ENCODE results near the gene PDE12.
"Not testable (repeated sequence)": the region's sequence is repeated elsewhere in the genome, so short reads cannot be mapped to it uniquely, and the experiment has no call there.

PDE12 gene

DNA sequence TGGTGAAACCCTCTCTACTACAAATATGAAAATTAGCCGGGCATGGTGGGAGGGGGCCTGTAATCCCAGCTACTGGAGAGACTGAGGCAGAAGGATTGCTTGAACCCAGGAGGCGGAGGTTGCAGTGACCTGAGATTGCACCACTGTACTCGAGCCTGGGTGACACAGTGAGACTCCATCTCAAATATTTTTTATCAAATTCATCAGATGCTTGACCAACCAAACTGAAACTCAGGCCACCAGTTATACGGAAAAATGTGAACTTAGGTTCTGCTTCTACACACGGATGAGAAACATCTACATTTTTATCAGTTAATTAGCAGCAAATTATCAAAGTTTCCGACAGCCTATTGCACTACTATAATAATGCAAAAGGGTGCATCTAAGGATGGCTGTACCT, 36.2 kb downstream of the PDE12 start:
- H3K4me1 ChIP-seq (ENCODE audit: insufficient read depth, low read length), result peaks cover 10% of the 10 kb centered on the region
- no peaks in the 10 kb centered on the region for H3K27me3 ChIP-seq (ENCODE audit: insufficient read depth, low read length)
- H3K9me3 ChIP-seq (ENCODE audit: insufficient read depth, low read depth, low read length), result no peaks in the 10 kb centered on the region
- H3K27ac ChIP-seq (ENCODE audit: low read length), result no peak overlapping the region
- peaks cover 21% of the 10 kb centered on the region for H3K36me3 ChIP-seq (ENCODE audit: insufficient read depth, low read depth, low read length)
- no peak overlapping the region for H3K9ac ChIP-seq (ENCODE audit: low read depth, low read length)
- no peak overlapping the region for H3K4me3 ChIP-seq (ENCODE audit: low read length)

DNA sequence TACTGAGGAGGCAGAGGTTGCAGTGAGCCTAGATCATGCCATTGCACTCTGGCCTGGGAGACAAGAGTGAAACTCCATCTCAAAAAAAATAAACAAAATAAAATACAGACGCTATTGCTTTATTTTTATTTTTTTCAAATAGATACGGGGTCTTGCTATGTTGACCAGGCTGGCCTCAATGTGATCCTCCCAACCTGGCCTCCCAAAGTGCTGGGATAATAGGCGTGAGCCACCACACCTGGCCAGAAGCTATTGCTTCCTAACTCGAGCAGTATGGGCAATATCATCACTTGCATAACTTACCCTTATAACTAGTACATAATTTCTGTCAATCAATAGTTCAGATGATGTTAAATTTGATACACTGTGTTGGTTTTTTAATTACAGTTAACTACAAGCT, 38.1 kb downstream of the PDE12 start:
- H3K4me1 ChIP-seq (ENCODE audit: insufficient read depth, low read length), result peaks cover 15% of the 10 kb centered on the region
- no peak overlapping the region for H3K4me3 ChIP-seq (ENCODE audit: low read length)
- no peak overlapping the region for H3K9ac ChIP-seq (ENCODE audit: low read depth, low read length)
- peaks cover 21% of the 10 kb centered on the region for H3K36me3 ChIP-seq (ENCODE audit: insufficient read depth, low read depth, low read length)
- no peaks in the 10 kb centered on the region for H3K27me3 ChIP-seq (ENCODE audit: insufficient read depth, low read length)
- H3K9me3 ChIP-seq (ENCODE audit: insufficient read depth, low read depth, low read length), result no peaks in the 10 kb centered on the region
- no peak overlapping the region for H3K27ac ChIP-seq (ENCODE audit: low read length)

DNA sequence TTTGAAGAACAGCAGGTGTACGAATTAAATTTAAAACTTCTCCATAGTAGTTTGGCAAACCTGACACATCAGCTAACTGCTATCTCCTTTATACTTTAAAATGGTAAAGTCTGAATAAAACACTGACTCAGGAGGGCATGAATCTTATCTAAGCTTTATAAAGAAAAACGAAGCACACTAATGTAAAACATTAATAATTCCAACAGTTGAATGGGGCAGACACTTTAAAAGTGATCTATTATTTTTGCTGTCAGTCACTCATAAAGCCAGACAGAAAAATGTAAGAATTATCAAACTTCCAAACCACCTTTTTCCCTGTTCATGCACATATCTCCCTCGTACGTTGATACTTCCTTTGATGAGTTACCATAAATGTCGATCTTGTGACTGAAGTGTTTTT, 38.5 kb downstream of the PDE12 start:
- H3K4me1 ChIP-seq (ENCODE audit: insufficient read depth, low read length), result peaks cover 15% of the 10 kb centered on the region
- H3K36me3 ChIP-seq (ENCODE audit: insufficient read depth, low read depth, low read length), result peaks cover 21% of the 10 kb centered on the region
- H3K27ac ChIP-seq (ENCODE audit: low read length), result no peak overlapping the region
- H3K27me3 ChIP-seq (ENCODE audit: insufficient read depth, low read length), result no peaks in the 10 kb centered on the region
- peak overlapping the region; percentile 100 for H3K4me3 ChIP-seq (ENCODE audit: low read length)
- H3K9me3 ChIP-seq (ENCODE audit: insufficient read depth, low read depth, low read length), result no peaks in the 10 kb centered on the region
- no peak overlapping the region for H3K9ac ChIP-seq (ENCODE audit: low read depth, low read length)

DNA sequence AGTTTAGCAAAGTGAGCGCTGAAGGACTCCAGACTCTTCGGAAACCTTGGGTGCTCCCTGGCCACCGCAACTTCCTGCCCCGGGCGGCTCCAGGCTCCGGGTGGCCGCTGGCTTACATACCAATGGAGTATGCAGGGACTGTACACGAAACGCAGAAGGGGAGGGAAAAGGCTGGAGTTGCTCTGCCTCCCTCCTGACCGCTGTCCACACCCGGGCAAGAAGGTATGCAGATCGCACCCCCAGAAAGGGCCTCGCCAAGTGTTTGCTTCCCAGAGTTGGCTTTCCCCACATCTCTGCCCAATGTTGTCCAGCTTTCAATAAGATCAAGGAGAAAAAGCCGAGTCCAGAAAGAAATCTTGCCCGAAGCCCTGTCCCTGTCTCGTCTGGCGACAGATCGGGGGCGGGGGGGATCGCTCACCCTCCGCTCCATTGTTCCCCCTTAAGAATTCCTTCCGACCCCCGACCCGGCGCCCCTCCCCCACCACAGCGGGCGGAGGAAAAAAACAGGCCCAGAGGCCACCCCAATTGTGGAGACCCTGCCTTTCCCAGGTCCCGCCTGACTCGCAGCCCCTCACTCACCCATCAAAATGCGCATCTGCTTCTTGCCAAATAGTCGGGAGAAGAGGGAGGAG, 40.5 kb downstream of the PDE12 start:
- Histone ChIP-seq H3K9ac (ENCODE audit: low read depth, low read length) (peak overlapping the region; percentile 100), H3K36me3 (ENCODE audit: insufficient read depth, low read depth, low read length) (peaks cover 21% of the 10 kb centered on the region), H3K4me1 (ENCODE audit: insufficient read depth, low read length) (peaks cover 15% of the 10 kb centered on the region), H3K27ac (ENCODE audit: low read length) (peak overlapping the region; percentile 99), H3K27me3 (ENCODE audit: insufficient read depth, low read length) (no peaks in the 10 kb centered on the region), H3K4me3 (ENCODE audit: low read length) (peak overlapping the region; percentile 100), H3K9me3 (ENCODE audit: insufficient read depth, low read depth, low read length) (no peaks in the 10 kb centered on the region)

DNA sequence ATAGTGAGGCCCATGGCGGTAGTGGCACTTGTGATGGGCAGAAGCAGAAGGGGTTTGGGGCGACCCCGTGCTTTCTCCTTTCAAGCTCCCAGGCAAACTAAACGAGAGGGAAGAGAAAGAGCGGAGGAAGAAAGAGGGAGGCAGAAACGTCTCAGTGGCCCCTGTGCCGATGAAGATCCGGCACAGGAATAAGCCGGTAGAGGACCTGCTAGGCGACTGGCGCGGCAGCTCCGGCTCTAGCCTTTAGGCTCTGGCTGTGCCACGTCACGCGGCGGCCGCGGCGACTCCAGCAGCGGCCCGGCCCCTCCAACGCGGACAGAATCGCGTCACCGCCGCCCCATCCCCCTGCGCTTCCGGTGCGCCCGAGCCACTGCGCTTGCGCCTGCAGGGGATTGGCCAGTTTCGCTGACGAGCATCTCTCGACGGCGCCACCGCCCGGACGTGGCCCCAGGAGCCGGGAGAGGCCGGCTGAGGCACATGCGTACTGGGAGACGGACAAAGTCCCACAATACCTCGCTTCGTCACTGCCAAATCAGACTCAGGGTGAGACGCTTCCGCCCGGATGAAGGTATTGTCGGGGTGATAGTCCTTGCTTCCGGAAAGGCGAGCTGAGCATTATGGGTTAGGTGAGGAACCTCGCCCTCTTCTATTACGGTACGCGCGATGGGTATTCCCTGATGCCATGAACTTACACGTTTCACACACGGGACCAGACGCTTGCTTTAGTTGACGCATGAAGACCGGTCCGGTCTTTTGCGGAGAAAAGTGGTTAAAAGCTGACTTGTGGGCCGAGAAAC, 41.3 kb downstream of the PDE12 start, which contains the start of gene ARF4:
Gene ARF4 (minus strand): TSS at position 218 of the 797 bp plus-strand sequence. CDS start 204 bp downstream, at position 14.
- Histone ChIP-seq H3K4me3 (ENCODE audit: low read length) (peak within 1 kb of the TSS; percentile 100), H3K9me3 (ENCODE audit: insufficient read depth, low read depth, low read length) (no peaks in the 10 kb centered on the region), H3K9ac (ENCODE audit: low read depth, low read length) (peak within 1 kb of the TSS; percentile 100), H3K4me1 (ENCODE audit: insufficient read depth, low read length) (peaks cover 15% of the 10 kb centered on the region), H3K27ac (ENCODE audit: low read length) (peak within 1 kb of the TSS; percentile 99), H3K27me3 (ENCODE audit: insufficient read depth, low read length) (no peaks in the 10 kb centered on the region), H3K36me3 (ENCODE audit: insufficient read depth, low read depth, low read length) (peaks cover 21% of the 10 kb centered on the region)

DNA sequence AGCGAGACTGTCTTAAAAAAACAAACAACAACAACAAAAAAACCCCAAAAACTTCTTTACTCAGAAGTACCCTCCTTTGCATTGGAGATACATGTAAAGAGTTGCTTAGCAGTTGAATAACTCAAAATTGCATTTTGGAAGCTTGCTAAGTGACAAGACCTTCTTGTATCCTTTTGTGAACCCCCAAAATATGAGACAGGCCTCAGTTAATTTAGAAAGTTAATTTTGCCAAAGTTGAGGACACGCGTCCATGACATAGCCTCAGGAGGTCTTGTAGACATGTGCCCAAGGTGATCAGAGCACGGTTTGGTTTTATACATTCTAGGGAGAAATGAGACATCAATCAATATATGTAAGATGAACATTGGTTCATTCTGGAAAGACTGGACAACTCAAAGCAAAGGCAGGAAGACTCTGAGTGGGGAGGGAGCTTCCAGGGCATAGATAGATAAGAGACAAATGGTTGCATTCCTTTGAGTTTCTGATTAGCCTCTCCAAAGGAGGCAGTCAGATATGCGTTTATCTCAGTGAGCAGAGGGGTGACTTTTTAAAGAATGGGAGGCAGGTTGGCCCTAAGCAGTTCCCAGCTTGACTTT, 42.8 kb downstream of the PDE12 start:
- Histone ChIP-seq H3K4me3 (ENCODE audit: low read length) (peak overlapping the region; percentile 85), H3K36me3 (ENCODE audit: insufficient read depth, low read depth, low read length) (peaks cover 12% of the 10 kb centered on the region), H3K9me3 (ENCODE audit: insufficient read depth, low read depth, low read length) (no peaks in the 10 kb centered on the region)

DNA sequence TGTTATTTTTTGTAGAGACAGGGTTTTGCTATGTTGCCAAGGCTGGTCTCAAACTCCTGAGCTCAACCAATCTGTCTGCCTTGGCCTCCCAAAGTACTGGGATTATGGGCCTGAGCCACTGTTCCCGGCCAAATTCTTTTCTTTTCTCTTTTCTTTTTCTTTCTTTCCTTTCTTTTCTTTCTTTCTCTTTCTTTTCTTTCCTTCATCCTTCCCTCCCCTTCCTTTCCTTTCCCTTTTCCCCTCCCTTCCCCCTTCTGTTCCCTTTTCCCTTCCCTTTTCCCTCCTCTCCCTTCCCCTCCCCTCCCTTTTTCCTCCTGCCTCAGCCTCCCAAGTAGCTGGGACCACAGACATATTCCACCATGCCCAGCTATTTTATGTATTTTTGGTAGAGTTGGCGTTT, 44.1 kb downstream of the PDE12 start:
- no peaks in the 10 kb centered on the region for H3K9me3 ChIP-seq (ENCODE audit: insufficient read depth, low read depth, low read length)
- no peak overlapping the region for H3K4me3 ChIP-seq (ENCODE audit: low read length)
- no peak overlapping the region for H3K27ac ChIP-seq (ENCODE audit: low read length)
- no peaks in the 10 kb centered on the region for H3K27me3 ChIP-seq (ENCODE audit: insufficient read depth, low read length)
- H3K4me1 ChIP-seq (ENCODE audit: insufficient read depth, low read length), result peaks cover 9% of the 10 kb centered on the region
- H3K9ac ChIP-seq (ENCODE audit: low read depth, low read length), result no peak overlapping the region
- peaks cover 1% of the 10 kb centered on the region; the same call in 1 of the 2 replicates for H3K36me3 ChIP-seq (ENCODE audit: insufficient read depth, low read depth, low read length)

More for the DNA sequence above, 42.8 kb downstream of the PDE12 start:
- H3K4me1 ChIP-seq (ENCODE audit: insufficient read depth, low read length), result peaks cover 15% of the 10 kb centered on the region
- no peaks in the 10 kb centered on the region for H3K27me3 ChIP-seq (ENCODE audit: insufficient read depth, low read length)
- no peak overlapping the region for H3K27ac ChIP-seq (ENCODE audit: low read length)
- peak overlapping the region; percentile 89 for H3K9ac ChIP-seq (ENCODE audit: low read depth, low read length)

DNA sequence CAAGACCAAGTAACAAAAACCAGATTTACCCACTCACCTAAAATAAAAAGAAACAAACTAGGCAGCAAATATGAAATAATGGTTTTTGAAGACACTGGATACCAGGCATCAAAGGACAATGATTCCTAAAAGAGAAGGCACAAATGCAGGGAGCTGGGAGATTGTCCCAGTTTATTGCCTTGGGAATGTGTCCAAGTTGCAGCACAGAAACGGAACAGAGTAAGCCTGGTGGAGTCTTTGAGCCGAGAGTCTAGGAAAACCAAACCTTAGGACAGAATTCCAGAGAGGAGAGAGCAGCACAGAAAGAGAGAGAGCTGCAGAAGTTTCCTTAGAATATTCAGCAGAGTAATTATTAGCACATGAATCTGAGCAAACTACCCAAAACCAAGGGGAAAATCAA, 48.9 kb downstream of the PDE12 start:
- no peak overlapping the region for H3K9ac ChIP-seq (ENCODE audit: low read depth, low read length)
- H3K9me3 ChIP-seq (ENCODE audit: insufficient read depth, low read depth, low read length), result peaks cover 10% of the 10 kb centered on the region
- no peaks in the 10 kb centered on the region for H3K27me3 ChIP-seq (ENCODE audit: insufficient read depth, low read length)
- no peaks in the 10 kb centered on the region for H3K36me3 ChIP-seq (ENCODE audit: insufficient read depth, low read depth, low read length)
- H3K27ac ChIP-seq (ENCODE audit: low read length), result no peak overlapping the region
- H3K4me3 ChIP-seq (ENCODE audit: low read length), result no peak overlapping the region
- H3K4me1 ChIP-seq (ENCODE audit: insufficient read depth, low read length), result no peaks in the 10 kb centered on the region

DNA sequence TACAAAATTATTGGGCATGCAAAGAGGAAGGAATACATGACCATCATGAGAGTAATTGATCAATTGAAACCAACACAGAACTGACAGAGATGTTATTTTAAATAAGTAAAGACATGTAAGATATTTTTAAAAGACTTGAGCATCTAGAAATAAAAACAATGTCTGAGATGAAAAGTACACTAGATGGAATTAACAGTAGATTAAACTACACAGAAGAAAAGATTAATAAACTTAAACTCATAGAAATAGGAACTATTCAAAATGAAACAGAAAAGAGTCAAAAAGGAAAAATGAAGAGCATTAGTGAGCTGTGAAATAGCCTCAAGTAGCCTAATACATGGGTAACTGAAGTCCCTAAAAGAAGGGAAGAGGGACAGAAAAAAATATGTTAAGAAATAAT, 49.6 kb downstream of the PDE12 start:
- no peak overlapping the region for H3K4me3 ChIP-seq (ENCODE audit: low read length)
- H3K9ac ChIP-seq (ENCODE audit: low read depth, low read length), result no peak overlapping the region
- H3K27me3 ChIP-seq (ENCODE audit: insufficient read depth, low read length), result no peaks in the 10 kb centered on the region
- H3K36me3 ChIP-seq (ENCODE audit: insufficient read depth, low read depth, low read length), result no peaks in the 10 kb centered on the region
- H3K9me3 ChIP-seq (ENCODE audit: insufficient read depth, low read depth, low read length), result peaks cover 10% of the 10 kb centered on the region
- no peak overlapping the region for H3K27ac ChIP-seq (ENCODE audit: low read length)
- H3K4me1 ChIP-seq (ENCODE audit: insufficient read depth, low read length), result no peaks in the 10 kb centered on the region

DNA sequence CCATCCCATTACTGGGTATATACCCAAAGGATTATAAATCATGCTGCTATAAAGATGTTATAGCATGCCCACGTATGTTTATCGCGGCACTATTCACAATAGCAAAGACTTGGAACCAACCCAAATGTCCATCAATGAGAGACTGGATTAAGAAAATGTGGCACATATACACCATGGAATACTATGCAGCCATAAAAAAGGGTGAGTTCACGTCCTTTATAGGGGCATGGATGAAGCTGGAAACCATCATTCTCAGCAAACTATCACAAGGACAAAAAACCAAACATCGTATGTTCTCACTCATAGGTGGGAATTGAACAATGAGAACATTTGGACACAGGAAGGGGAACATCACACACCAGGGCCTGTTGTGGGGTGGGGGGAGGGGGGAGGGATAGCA, 55.8 kb downstream of the PDE12 start:
- not testable (repeated sequence) for H3K27me3 ChIP-seq (ENCODE audit: insufficient read depth, low read length); H3K9ac ChIP-seq (ENCODE audit: low read depth, low read length)

DNA sequence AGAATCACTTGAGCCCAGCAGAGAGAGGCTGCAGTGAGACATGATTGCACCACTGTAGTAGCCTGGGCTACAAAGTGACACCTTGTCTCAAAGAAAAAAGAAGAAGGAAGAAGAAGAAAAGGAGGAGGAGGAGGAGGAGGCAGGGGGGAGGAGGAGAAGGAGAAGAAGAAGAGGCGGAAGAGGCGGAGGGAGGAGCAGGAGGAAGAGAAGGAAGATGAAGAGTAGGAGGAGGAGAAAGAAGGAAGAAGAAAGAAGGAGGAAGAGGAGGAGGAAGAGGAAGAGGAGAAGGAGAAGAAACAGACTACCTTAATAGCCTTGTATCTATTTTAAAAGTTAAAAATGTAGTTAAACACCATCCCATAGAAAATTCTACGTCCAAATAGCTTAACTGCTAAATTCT, 60.2 kb downstream of the PDE12 start:
- Histone ChIP-seq H3K27ac (ENCODE audit: low read length) (no peak overlapping the region), H3K4me3 (ENCODE audit: low read length) (no peak overlapping the region), H3K9me3 (ENCODE audit: insufficient read depth, low read depth, low read length) (no peaks in the 10 kb centered on the region), H3K4me1 (ENCODE audit: insufficient read depth, low read length) (no peaks in the 10 kb centered on the region), H3K9ac (ENCODE audit: low read depth, low read length) (no peak overlapping the region), H3K27me3 (ENCODE audit: insufficient read depth, low read length) (no peaks in the 10 kb centered on the region), H3K36me3 (ENCODE audit: insufficient read depth, low read depth, low read length) (no peaks in the 10 kb centered on the region)

More for the DNA sequence above, 55.8 kb downstream of the PDE12 start:
- not testable (repeated sequence) for H3K4me1 ChIP-seq (ENCODE audit: insufficient read depth, low read length); H3K9me3 ChIP-seq (ENCODE audit: insufficient read depth, low read depth, low read length); H3K4me3 ChIP-seq (ENCODE audit: low read length); H3K36me3 ChIP-seq (ENCODE audit: insufficient read depth, low read depth, low read length); H3K27ac ChIP-seq (ENCODE audit: low read length)
